SK-N-SH treated with all-trans-retinoic acid at 6 μM for 48 hours (cell line): Measurements from ENCODE around the gene PCSK5.

ENCODE experiments used
- GLIS3 ChIP-seq: fragments of 250-450 bp; sonication (Bioruptor Pico); IDR thresholded peaks from 2 replicates; pipeline ENCODE4 v1.5.0; 2020; ENCODE audit warnings: mild to moderate bottlenecking, moderate library complexity
- ZC3H10 ChIP-seq: fragments of 250-450 bp; sonication (Bioruptor Pico); IDR thresholded peaks from 2 replicates; pipeline ENCODE4 v1.5.1; 2021; ENCODE audit warnings: mild to moderate bottlenecking, moderate library complexity
- ZNF70 ChIP-seq: fragments of 450-650 bp; formaldehyde crosslinking; IDR thresholded peaks from 2 replicates; pipeline ENCODE4 v1.5.0; 2020; ENCODE audit warnings: mild to moderate bottlenecking, moderate library complexity
- ZNF8 ChIP-seq: fragments of 450-650 bp; formaldehyde crosslinking; IDR thresholded peaks from 2 replicates; pipeline ENCODE4 v1.5.0; 2020; ENCODE audit warnings: mild to moderate bottlenecking, moderate library complexity
- TF ChIP-seq, protein P1 (sequence below): fragments of 250-450 bp; sonication (Bioruptor Pico); IDR thresholded peaks from 2 replicates; pipeline ENCODE4 v1.8.0; 2020; ENCODE audit warnings: mild to moderate bottlenecking, moderate library complexity, borderline replicate concordance
- TF ChIP-seq, protein P2 (sequence below): fragments of 250-450 bp; sonication (Bioruptor Pico); IDR thresholded peaks from 2 replicates; pipeline ENCODE4 v1.5.1; 2021; ENCODE audit warnings: mild to moderate bottlenecking, moderate library complexity
- TF ChIP-seq, protein P3 (sequence below): fragments of 250-450 bp; sonication (Bioruptor Pico); IDR thresholded peaks from 2 replicates; pipeline ENCODE4 v1.5.1; 2020; ENCODE audit warnings: low read depth, mild to moderate bottlenecking, moderate library complexity

DNA sequence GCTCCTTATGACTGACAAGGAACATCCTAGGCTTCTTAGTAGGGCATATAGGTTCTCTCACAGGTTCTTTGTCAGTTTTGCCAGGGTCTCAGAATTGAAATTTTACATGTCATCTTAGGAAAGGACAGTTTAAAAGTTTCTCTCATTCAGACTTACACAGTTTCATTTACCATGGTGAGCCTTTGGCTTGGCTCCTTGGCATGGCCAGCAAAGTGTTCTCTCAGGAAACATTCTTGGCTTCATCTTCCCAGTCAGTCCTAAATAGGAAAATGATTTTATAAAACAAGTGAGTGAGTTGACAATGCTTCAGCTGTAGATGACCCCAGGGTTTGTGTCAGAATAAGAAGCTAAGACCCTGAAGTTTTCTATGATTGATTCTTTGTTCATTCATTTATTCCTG, 191.6 kb downstream of the PCSK5 start:
- no peak for TF ChIP-seq GLIS3 (CRISPR knock-in tag)
- TF ChIP-seq, protein P1, sequence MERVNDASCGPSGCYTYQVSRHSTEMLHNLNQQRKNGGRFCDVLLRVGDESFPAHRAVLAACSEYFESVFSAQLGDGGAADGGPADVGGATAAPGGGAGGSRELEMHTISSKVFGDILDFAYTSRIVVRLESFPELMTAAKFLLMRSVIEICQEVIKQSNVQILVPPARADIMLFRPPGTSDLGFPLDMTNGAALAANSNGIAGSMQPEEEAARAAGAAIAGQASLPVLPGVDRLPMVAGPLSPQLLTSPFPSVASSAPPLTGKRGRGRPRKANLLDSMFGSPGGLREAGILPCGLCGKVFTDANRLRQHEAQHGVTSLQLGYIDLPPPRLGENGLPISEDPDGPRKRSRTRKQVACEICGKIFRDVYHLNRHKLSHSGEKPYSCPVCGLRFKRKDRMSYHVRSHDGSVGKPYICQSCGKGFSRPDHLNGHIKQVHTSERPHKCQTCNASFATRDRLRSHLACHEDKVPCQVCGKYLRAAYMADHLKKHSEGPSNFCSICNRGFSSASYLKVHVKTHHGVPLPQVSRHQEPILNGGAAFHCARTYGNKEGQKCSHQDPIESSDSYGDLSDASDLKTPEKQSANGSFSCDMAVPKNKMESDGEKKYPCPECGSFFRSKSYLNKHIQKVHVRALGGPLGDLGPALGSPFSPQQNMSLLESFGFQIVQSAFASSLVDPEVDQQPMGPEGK (CRISPR knock-in tag): no peak
- TF ChIP-seq ZC3H10: no peak
- TF ChIP-seq ZNF70 (CRISPR knock-in tag): no peak
- TF ChIP-seq, protein P2, sequence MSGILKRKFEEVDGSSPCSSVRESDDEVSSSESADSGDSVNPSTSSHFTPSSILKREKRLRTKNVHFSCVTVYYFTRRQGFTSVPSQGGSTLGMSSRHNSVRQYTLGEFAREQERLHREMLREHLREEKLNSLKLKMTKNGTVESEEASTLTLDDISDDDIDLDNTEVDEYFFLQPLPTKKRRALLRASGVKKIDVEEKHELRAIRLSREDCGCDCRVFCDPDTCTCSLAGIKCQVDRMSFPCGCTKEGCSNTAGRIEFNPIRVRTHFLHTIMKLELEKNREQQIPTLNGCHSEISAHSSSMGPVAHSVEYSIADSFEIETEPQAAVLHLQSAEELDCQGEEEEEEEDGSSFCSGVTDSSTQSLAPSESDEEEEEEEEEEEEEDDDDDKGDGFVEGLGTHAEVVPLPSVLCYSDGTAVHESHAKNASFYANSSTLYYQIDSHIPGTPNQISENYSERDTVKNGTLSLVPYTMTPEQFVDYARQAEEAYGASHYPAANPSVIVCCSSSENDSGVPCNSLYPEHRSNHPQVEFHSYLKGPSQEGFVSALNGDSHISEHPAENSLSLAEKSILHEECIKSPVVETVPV (CRISPR knock-in tag): no peak
- TF ChIP-seq, protein P3, sequence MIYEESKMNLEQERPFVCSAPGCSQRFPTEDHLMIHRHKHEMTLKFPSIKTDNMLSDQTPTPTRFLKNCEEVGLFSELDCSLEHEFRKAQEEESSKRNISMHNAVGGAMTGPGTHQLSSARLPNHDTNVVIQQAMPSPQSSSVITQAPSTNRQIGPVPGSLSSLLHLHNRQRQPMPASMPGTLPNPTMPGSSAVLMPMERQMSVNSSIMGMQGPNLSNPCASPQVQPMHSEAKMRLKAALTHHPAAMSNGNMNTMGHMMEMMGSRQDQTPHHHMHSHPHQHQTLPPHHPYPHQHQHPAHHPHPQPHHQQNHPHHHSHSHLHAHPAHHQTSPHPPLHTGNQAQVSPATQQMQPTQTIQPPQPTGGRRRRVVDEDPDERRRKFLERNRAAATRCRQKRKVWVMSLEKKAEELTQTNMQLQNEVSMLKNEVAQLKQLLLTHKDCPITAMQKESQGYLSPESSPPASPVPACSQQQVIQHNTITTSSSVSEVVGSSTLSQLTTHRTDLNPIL: no peak
- no peak for TF ChIP-seq ZNF8 (CRISPR knock-in tag)
